Stimulated activated effector memory CD8-positive, alpha-beta T cell treated with anti-CD3 and anti-CD28 coated beads, Interleukin-12 subunit alpha, Interleukin-12 subunit beta, amount 100 ng/mL, for 72 hours (primary cell): Measurements from ENCODE around the gene REEP3.

Source experiments
- ATAC-seq: fragments of 150-1000 bp; cut with Tn5 transposase; 2 replicates; pipeline ENCODE4 v1.10.0; 2021
- DNase-seq, 2 donors: peaks; one replicate each; pipeline ENCODE4 v3.0.0; 2021 to 2022; ENCODE audit warnings: low spot score in 2 of 2
- H3K27ac Mint-ChIP-seq: one replicate; pipeline ENCODE4 v1.8.0; 2022; ENCODE audit warnings: mild to moderate bottlenecking, mixed read lengths
- H3K36me3 Mint-ChIP-seq: one replicate; pipeline ENCODE4 v1.8.0; 2022; ENCODE audit warnings: mild to moderate bottlenecking, mixed read lengths
- H3K4me1 Mint-ChIP-seq: one replicate; pipeline ENCODE4 v1.8.0; 2022; ENCODE audit warnings: mixed read lengths
- H3K4me3 Mint-ChIP-seq: one replicate; pipeline ENCODE4 v1.8.0; 2022; ENCODE audit warnings: mild to moderate bottlenecking, mixed read lengths
- H3K9me3 Mint-ChIP-seq: one replicate; pipeline ENCODE4 v1.8.0; 2022; ENCODE audit warnings: mixed read lengths

The REEP3 gene

DNA sequence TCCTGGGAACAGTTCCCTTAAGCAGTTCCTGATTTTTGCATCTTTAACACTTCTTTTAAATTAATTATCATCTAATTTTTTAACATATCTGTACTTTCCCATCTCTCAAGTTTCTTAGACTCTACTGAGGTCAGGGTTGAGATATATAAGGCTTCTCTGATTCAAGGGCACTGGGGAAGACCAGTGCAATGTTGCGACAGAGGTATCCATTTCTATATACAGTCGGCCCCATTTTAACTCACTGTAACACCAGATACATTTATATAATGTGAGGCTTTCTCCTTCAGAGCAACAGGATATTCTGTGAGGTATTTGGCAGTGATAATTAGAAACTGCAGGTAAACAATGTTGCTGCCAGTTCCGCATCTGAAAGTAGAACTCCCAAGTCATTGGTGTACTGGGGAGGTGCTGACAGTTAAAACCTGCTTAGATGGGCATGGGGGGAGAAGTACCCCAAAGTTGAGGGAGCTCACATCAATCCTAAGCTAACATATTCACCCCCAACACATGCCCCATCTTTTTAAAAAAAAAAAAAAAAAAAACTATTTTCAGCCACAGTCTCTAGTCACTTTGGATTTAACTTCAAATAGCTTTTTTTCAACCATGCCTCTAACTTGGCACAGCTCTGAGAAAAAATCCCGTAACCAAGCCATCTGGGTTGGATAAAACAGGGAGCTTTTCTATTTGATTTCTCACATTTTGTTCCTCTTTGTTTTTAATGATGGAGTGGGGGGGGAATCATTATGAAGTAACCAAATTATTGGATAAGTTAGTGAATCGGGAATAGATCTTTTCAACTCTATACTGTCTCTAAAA is 62.9 kb downstream of the REEP3 start:
- no peak overlapping the region for H3K4me3 Mint-ChIP-seq
- H3K36me3 Mint-ChIP-seq = no peaks in the 10 kb centered on the region
- no peak overlapping the region for H3K27ac Mint-ChIP-seq
- DNase-seq = no peak
- no peak for ATAC-seq
- no peaks in the 10 kb centered on the region for H3K9me3 Mint-ChIP-seq
- peaks cover 5% of the 10 kb centered on the region for H3K4me1 Mint-ChIP-seq

DNA sequence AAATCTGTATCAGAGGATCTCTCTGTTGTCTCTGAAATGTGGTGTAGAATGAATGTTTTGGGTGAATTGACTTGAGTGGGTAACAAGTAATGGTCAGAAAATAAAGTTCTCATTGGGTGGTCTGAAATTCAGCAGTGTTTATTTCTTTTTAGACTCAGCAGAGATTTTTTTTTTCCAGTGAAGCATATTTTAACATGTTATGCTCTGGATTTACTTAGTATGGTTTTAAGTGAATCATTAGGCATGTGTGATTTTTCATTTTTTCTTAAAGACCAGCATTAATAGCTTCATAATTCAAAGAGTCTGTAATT is 63.5 kb downstream of the REEP3 start:
- ATAC-seq (no peak), DNase-seq (no peak)
- H3K4me1 Mint-ChIP-seq = peaks cover 5% of the 10 kb centered on the region
- no peak overlapping the region for H3K27ac Mint-ChIP-seq
- no peaks in the 10 kb centered on the region for H3K36me3 Mint-ChIP-seq
- H3K4me3 Mint-ChIP-seq = no peak overlapping the region
- no peaks in the 10 kb centered on the region for H3K9me3 Mint-ChIP-seq

- no peak overlapping the region for H3K27ac Mint-ChIP-seq
- H3K4me3 Mint-ChIP-seq = no peak overlapping the region
- no peak for DNase-seq
- H3K36me3 Mint-ChIP-seq = no peaks in the 10 kb centered on the region
- H3K9me3 Mint-ChIP-seq = no peaks in the 10 kb centered on the region
- H3K4me1 Mint-ChIP-seq = peaks cover 5% of the 10 kb centered on the region
- ATAC-seq = no peak
Measured at GRCh38 chr10:63585041-63585440, 63.8 kb downstream of the REEP3 start.

GRCh38 chr10:63586043-63586442 is 64.8 kb downstream of the REEP3 start:
- ATAC-seq (no peak), DNase-seq (no peak)
- Mint-ChIP-seq H3K4me3 (no peak overlapping the region), H3K27ac (no peak overlapping the region), H3K4me1 (peaks cover 5% of the 10 kb centered on the region), H3K9me3 (no peaks in the 10 kb centered on the region), H3K36me3 (no peaks in the 10 kb centered on the region)

GRCh38 chr10:63587191-63587590 is 66.0 kb downstream of the REEP3 start:
- Mint-ChIP-seq H3K27ac (no peak overlapping the region), H3K4me3 (no peak overlapping the region), H3K36me3 (no peaks in the 10 kb centered on the region), H3K9me3 (no peaks in the 10 kb centered on the region), H3K4me1 (peaks cover 5% of the 10 kb centered on the region)
- no peak for ATAC-seq
- DNase-seq = no peak

DNA sequence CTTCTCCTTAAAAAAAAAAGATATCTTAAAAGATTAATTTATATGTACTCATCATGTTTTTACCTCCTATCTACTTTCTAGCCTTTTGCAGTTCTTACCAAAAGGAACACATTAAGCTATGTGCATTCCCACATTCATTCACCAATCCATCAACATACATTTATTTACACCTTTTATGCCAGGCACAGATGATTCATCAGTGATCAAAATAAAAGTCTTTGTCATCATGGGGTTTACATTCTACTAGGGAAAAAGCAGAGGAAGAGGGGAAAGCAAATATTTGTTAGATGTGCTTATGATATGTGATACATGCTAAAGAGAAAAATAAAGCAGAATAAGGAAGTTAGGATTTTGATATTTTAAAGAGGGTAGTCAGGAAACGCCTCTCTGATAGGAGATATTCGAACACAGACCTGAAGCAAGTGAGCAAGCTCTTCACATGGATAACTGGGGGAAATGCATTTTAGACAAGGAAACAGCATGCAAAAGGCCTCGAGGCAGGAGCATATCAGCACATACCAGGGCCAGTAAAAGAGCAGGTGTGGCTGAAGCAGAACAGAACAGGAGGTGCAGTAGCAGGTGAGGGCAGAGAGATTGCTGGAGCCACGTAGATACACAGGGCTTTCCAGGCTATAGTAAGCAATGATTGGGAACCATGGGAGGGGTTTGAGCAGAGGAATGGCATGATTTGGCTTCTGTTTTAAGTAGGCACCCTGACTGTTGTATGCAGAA is 67.4 kb downstream of the REEP3 start:
- no peak for DNase-seq
- Mint-ChIP-seq H3K27ac (no peak overlapping the region), H3K9me3 (no peaks in the 10 kb centered on the region), H3K4me1 (no peaks in the 10 kb centered on the region), H3K4me3 (no peak overlapping the region), H3K36me3 (no peaks in the 10 kb centered on the region)
- ATAC-seq = no peak

DNA sequence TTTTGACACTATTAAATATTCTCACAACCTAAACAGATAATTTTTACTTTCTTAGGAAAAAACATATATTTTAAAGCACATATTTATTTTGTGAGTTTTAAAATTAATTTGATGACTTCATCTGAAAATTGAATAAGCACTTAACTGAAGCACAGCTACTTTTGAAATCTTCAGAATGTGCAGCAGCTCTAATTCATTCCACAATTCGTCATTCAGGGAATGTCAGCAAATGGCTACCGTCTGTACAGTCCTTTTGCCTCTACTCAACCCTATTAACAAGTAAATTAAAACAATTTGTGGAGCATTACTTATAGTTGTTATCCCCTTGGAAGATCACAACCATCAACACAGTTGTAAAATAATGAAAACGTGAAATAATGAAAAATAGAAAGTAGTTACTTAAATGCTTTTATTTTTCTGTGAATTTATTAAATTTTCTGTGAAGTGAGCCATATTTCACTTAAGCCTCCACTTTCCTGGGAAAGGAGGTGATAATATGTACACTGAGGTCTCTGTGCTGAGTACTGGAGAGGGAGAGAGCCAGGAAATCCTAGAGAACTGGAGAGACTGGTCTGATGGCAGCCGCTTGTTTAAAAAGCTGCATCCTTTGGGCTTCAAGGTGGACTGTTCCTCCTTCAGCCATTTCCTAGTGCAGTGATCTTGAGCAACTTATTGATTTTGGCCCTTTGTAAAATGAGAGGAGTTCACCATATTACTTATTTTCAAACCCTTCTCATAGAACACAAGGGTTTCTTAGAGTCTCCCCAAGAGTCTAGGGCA is 70.6 kb downstream of the REEP3 start:
- H3K4me1 Mint-ChIP-seq = peaks cover 5% of the 10 kb centered on the region
- DNase-seq (no peak), ATAC-seq (no peak)
- no peak overlapping the region for H3K4me3 Mint-ChIP-seq
- H3K9me3 Mint-ChIP-seq = no peaks in the 10 kb centered on the region
- peaks cover 6% of the 10 kb centered on the region for H3K36me3 Mint-ChIP-seq
- no peak overlapping the region for H3K27ac Mint-ChIP-seq

- Mint-ChIP-seq H3K27ac (no peak overlapping the region), H3K9me3 (no peaks in the 10 kb centered on the region), H3K4me3 (no peak overlapping the region), H3K4me1 (peaks cover 5% of the 10 kb centered on the region), H3K36me3 (peaks cover 18% of the 10 kb centered on the region)
- ATAC-seq (no peak), DNase-seq (no peak)
Measured at GRCh38 chr10:63593576-63593975, 72.4 kb downstream of the REEP3 start.

GRCh38 chr10:63595072-63595471 is 73.9 kb downstream of the REEP3 start:
- no peak overlapping the region for H3K4me3 Mint-ChIP-seq
- H3K27ac Mint-ChIP-seq = no peak overlapping the region
- peaks cover 5% of the 10 kb centered on the region for H3K4me1 Mint-ChIP-seq
- no peaks in the 10 kb centered on the region for H3K9me3 Mint-ChIP-seq
- no peak for DNase-seq
- no peak for ATAC-seq
- peaks cover 24% of the 10 kb centered on the region for H3K36me3 Mint-ChIP-seq

DNA sequence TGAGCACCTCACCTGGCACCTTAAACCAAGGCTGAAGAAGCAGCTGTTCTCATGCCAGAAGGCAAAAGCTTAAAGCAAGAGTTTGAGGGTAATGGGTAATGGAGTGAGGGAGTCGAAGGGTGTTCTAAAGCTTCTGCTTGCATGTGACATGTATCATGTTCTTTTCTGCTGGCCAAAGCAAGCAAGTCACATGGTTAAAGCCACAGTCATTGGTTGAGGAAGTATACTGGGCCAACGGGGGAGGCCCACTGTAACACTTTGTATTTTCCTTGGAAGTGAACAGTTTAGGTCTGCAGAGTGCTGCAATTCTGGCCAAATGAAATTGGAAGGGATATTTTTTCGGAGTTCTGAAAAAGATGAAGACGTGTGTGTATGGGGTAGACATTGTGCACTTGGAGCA is 75.7 kb downstream of the REEP3 start:
- no peak for ATAC-seq
- H3K9me3 Mint-ChIP-seq = no peaks in the 10 kb centered on the region
- no peak for DNase-seq
- peaks cover 24% of the 10 kb centered on the region for H3K36me3 Mint-ChIP-seq
- H3K27ac Mint-ChIP-seq = no peak overlapping the region
- peaks cover 5% of the 10 kb centered on the region for H3K4me1 Mint-ChIP-seq
- no peak overlapping the region for H3K4me3 Mint-ChIP-seq

DNA sequence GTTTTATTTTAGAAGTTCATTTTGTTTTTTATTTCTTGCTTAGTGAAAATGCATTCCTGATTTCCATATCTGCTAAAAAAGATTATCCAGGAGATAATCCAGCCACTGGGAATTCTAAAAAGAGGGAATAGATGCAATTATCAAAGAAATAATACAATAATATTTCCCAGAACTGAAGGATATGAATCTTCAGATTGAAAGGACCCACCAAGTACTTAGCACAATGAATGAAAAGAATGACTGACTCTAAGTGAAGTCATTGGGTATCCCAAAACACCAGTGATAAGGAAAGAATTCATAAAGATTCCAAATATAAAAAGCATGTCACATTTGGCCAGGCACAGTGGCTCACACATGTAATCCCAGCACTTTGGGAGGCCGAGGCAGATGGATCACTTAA is 79.3 kb downstream of the REEP3 start:
- Mint-ChIP-seq H3K9me3 (no peaks in the 10 kb centered on the region), H3K36me3 (peaks cover 18% of the 10 kb centered on the region), H3K27ac (no peak overlapping the region)

DNA sequence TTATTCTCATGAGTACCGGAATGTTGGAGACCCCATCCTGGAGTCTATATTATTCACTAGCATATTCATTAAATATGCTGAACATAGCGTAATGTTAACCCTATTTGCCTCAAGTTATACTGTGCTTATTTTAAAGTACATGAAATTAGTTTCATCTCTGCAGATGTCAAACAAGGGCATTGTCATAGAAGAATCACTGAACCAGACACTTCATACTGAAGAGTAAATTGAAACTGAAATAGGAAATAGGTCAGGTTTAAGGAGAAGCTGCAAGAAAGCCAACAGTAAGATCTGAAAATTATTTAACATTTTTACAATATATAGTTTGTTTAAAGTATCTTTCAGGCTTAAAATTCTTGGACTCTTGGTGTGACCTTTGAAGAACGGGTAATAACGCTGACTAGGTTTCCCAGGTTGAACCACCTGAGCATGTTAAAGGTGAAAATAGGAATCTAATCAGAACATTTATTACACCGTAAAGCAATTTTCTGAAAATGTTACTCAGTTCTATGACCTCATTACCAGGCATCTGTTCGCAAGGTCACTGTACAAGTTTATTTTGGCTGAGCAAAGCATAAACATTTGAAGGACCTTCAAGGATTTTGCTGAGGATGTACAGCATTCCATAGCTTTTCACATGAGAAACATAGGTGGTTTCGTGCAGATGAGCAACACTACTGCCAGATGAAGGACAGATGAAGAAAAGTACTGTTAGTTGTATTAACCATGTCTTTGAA is 82.7 kb downstream of the REEP3 start:
- DNase-seq = no peak
- Mint-ChIP-seq H3K9me3 (no peaks in the 10 kb centered on the region), H3K36me3 (peaks cover 6% of the 10 kb centered on the region), H3K27ac (no peak overlapping the region), H3K4me3 (no peak overlapping the region), H3K4me1 (no peaks in the 10 kb centered on the region)
- no peak for ATAC-seq

More for the DNA sequence above, 79.3 kb downstream of the REEP3 start:
- no peak for DNase-seq
- Mint-ChIP-seq H3K4me3 (no peak overlapping the region), H3K4me1 (no peaks in the 10 kb centered on the region)
- ATAC-seq = no peak

GRCh38 chr10:63605197-63605967 is 84.2 kb downstream of the REEP3 start:
- ATAC-seq = no peak
- H3K9me3 Mint-ChIP-seq = no peaks in the 10 kb centered on the region

GRCh38 chr10:63608511-63608910 is 87.3 kb downstream of the REEP3 start:
- H3K4me1 Mint-ChIP-seq = peaks cover 7% of the 10 kb centered on the region
- no peak overlapping the region for H3K27ac Mint-ChIP-seq
- no peaks in the 10 kb centered on the region for H3K36me3 Mint-ChIP-seq
- ATAC-seq = no peak
- H3K9me3 Mint-ChIP-seq = no peaks in the 10 kb centered on the region
- DNase-seq = no peak
- H3K4me3 Mint-ChIP-seq = no peak overlapping the region

More at GRCh38 chr10:63605197-63605967, 84.2 kb downstream of the REEP3 start:
- no peaks in the 10 kb centered on the region for H3K4me1 Mint-ChIP-seq
- H3K27ac Mint-ChIP-seq = no peak overlapping the region
- no peak for DNase-seq
- no peaks in the 10 kb centered on the region for H3K36me3 Mint-ChIP-seq
- no peak overlapping the region for H3K4me3 Mint-ChIP-seq
